HG03342 (cell line): ENCODE measurements around the gene IL33.

Source experiments
- ATAC-seq: cut with Tn5 transposase; IDR thresholded peaks from one replicate; pipeline ENCODE4 v1.9.1; 2021; ENCODE audit warnings: mild to moderate bottlenecking, moderate library complexity; ENCODE audit not compliant: unreplicated experiment

IL33 gene

GRCh38 chr9:6277417-6277816, 61.8 kb downstream of the IL33 start:
- no peak for ATAC-seq

- ATAC-seq = no peak
Observed at GRCh38 chr9:6301858-6302257, 86.3 kb downstream of the IL33 start.

- no peak for ATAC-seq
Observed at GRCh38 chr9:6302417-6302816, 86.8 kb downstream of the IL33 start.

- ATAC-seq = no peak
Observed at GRCh38 chr9:6304232-6304631, 88.6 kb downstream of the IL33 start.

GRCh38 chr9:6305954-6306563, 90.5 kb downstream of the IL33 start:
- no peak for ATAC-seq
